Thoracic aorta (tissue), 2 donors: Measurements from ENCODE around the gene RLN3. TPM values are rescaled to one million over a fixed set of nuclear protein-coding genes. Genes with fewer than 3 reads are reported as not detected.

Source experiments
- ATAC-seq: fragments of 150-250 bp; one replicate; pipeline ENCODE4 v1.8.0; 2017; ENCODE audit warnings: low read depth; ENCODE audit not compliant: insufficient number of reproducible peaks, low FRiP score
- DNase-seq: peaks from one replicate; pipeline ENCODE4 v3.0.0-alpha.2; 2020; ENCODE audit warnings: low spot score
- H3K27ac ChIP-seq, 2 donors: fragments of 200-600 bp; sonication (generic); 1 replicate in 1 of 2; 2 replicates in 1 of 2; pipeline ENCODE4 v1.5.1; 2016; ENCODE audit warnings: mild to moderate bottlenecking in 2 of 2, moderate library complexity in 2 of 2
- H3K27me3 ChIP-seq: fragments of 200-600 bp; sonication (generic); replicated peaks from 2 replicates; pipeline ENCODE4 v1.6.0; 2016; ENCODE audit warnings: mild to moderate bottlenecking; ENCODE audit not compliant: insufficient read depth
- H3K36me3 ChIP-seq: fragments of 200-600 bp; sonication (generic); one replicate; pipeline ENCODE4 v1.5.1; 2016
- H3K4me1 ChIP-seq, 2 donors: fragments of 200-600 bp; sonication (generic); 1 replicate in 1 of 2; 2 replicates in 1 of 2; pipeline versions ENCODE4 v1.5.1 to v1.6.0; 2016; ENCODE audit warnings: low read depth in 2 of 2, mild to moderate bottlenecking in 1 of 2; ENCODE audit not compliant: control insufficient read depth in 1 of 2
- H3K4me3 ChIP-seq: fragments of 200-600 bp; sonication (generic); 2 replicates; pipeline ENCODE4 v1.5.1; 2016; ENCODE audit warnings: mild to moderate bottlenecking
- H3K9me3 ChIP-seq: fragments of 200-600 bp; sonication (generic); 2 replicates; pipeline ENCODE4 v1.5.1; 2016
- total RNA-seq, 2 donors: library from RNA; depleted of rRNA; stranded (reverse); fragments of >200 nt; gene quantifications; one replicate each; pipeline versions ENCODE4 v1.1.0 to v1.2.3, GENCODE V29; 2016
- TF ChIP-seq, protein P1 (sequence below): fragments of 200-600 bp; sonication (generic); IDR thresholded peaks from one replicate; pipeline ENCODE4 v1.5.1; 2019; ENCODE audit warnings: antibody characterized with exemption

Gene RLN3
- total RNA-seq, 2 donors from 2014 or later = not detected

DNA sequence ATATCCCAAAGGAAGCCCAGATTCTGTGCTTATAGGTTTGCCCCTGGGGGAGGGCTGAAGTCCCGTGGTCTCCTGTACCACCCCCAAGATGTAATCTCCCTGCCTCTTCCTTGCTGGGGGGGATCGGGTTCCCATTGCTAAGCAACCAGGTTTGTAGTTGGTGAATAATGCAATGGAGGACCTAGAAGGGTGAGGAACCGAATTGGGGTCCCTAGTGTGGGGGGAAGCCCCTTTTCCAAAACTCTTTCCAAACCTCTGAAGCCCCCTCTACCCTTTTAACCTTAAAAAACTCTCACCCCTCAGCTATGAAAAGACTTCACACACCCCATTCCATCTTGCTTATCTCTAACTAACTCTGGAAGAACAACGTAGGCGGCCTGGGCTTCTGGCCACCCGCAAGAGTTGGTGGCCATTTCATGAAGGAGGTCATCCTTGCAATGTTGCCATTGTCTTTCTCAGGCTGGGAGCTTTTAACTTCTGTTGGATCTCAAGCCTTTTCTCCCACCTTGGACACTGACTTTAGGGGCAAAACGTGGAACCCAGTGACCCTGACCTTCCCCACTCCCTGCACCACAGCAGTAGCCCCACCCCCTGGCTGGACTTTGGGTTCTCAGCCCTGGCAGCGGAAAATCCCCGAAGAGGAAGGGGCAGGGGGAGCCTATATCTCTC is 33.3 kb downstream of the RLN3 start:
- Histone ChIP-seq H3K27ac (no peak overlapping the region), H3K4me1 (peaks cover 0 to 14% of the 10 kb centered on the region in 2 donors), H3K9me3 (no peaks in the 10 kb centered on the region), H3K36me3 (no peaks in the 10 kb centered on the region), H3K27me3 (no peaks in the 10 kb centered on the region), H3K4me3 (no peak overlapping the region)
- TF ChIP-seq, protein P1, sequence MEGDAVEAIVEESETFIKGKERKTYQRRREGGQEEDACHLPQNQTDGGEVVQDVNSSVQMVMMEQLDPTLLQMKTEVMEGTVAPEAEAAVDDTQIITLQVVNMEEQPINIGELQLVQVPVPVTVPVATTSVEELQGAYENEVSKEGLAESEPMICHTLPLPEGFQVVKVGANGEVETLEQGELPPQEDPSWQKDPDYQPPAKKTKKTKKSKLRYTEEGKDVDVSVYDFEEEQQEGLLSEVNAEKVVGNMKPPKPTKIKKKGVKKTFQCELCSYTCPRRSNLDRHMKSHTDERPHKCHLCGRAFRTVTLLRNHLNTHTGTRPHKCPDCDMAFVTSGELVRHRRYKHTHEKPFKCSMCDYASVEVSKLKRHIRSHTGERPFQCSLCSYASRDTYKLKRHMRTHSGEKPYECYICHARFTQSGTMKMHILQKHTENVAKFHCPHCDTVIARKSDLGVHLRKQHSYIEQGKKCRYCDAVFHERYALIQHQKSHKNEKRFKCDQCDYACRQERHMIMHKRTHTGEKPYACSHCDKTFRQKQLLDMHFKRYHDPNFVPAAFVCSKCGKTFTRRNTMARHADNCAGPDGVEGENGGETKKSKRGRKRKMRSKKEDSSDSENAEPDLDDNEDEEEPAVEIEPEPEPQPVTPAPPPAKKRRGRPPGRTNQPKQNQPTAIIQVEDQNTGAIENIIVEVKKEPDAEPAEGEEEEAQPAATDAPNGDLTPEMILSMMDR = no peak
- DNase-seq = no peak
- no peak for ATAC-seq

DNA sequence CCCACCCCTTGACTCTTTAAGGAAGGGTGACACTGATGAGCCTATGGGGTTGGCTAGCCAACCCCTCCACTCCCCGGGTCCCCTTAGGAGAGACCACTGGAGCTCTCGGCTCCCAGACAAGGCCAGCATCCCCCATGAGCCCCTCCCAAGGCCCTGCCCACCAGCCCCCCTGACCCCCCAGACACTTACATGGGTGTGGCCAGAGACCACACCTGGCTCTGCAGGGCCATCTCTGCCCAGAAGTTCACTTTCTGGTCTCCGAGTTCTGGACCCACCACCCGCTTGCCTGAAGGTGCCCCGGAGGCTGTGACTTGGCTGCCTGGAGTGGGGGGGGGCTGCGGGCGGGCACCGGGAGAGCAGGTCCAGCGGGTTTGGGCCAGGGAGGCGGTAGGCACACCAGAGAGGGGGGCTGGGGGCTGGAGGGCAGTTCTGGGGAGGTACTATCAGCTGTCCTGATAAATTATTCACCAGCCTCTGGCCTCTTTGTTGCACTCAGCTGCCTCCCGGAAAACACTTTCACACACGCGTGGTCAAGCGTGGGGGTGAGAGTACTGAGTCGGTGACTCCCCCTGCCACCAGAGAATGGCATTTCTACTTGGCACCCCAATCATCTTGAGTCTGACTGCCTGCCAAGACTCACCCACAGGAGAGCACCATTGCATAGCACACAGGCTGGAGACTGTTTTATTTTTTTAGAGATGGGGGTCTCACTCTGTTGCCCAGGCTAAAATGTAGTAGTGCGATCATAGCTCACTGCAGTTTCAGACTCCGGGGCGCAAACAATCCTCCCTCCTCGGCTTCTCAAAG is 34.0 kb downstream of the RLN3 start, which contains the start of gene PALM3:
PALM3 (minus strand) TSS at position 326 of the 807 bp plus-strand sequence; CDS start at position 230, 96 bp downstream.
- no peaks in the 10 kb centered on the region for H3K36me3 ChIP-seq
- no peak within 1 kb of the TSS for H3K4me3 ChIP-seq
- no peak for DNase-seq
- no peaks in the 10 kb centered on the region for H3K27me3 ChIP-seq
- TF ChIP-seq, protein P1 = no peak
- H3K9me3 ChIP-seq = no peaks in the 10 kb centered on the region
- no peak for ATAC-seq
- H3K4me1 ChIP-seq = peaks cover 0 to 14% of the 10 kb centered on the region in 2 donors
- H3K27ac ChIP-seq = no peak within 1 kb of the TSS

DNA sequence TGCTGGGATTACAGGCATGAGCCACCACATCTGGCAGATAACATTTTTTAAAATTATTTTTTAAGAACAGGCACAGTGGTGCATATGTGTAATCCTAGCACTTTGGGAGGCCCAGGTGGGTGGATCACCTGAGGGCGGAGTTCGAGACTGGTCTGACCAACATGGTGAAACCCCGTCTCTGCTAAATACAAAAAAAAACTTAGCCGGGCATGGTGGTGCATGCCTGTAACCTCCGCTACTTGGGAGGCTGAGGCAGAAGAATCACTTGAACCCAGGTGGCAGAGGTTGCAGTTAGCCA is 34.6 kb downstream of the RLN3 start:
- Histone ChIP-seq H3K9me3 (no peaks in the 10 kb centered on the region), H3K27me3 (no peaks in the 10 kb centered on the region), H3K4me1 (peaks cover 0 to 14% of the 10 kb centered on the region in 2 donors), H3K27ac (no peak overlapping the region), H3K36me3 (no peaks in the 10 kb centered on the region), H3K4me3 (no peak overlapping the region)
- ATAC-seq (no peak), DNase-seq (no peak)
- TF ChIP-seq, protein P1 = no peak

DNA sequence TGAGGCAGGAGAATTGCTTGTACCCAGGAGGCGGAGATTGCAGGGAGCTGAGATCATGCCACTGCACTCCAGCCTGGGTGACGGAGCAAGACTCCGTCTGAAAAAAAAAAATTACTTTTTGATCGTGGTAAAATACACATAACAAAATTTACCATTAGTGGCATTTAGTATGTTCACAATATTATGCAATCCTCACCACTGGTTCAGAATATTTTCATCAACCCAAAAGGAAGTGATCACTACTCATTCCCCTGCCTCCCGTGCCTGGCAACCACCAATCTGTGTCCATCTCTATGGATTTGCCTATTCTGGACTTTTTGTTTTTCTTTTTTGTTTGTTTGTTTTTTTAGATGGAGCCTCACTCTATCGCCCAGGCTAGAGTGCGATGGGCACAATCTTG is 35.2 kb downstream of the RLN3 start:
- H3K27me3 ChIP-seq = no peaks in the 10 kb centered on the region
- TF ChIP-seq, protein P1 = no peak
- ATAC-seq = no peak

DNA sequence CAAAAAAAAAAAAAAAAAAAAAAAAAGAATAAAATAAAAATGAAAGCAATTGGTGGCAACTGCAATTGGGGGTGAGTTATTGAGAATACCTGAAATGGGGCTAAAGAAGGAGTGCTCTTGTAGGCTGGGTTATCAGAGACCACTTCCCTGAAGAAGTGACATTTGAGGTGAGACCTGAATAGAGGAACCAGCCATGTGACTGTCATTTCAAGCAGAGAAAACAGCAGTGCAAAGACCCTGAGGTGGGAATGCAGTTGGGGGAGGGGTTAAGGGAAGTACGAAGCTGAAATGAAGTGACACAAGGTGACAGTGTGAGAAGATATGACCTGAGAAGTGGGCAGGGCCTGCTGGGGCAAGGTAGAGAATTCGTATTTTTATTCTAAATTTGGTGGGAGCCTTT is 38.2 kb downstream of the RLN3 start:
- no peaks in the 10 kb centered on the region for H3K27me3 ChIP-seq
- H3K9me3 ChIP-seq = no peaks in the 10 kb centered on the region
- no peak overlapping the region for H3K27ac ChIP-seq
- TF ChIP-seq, protein P1 = no peak
- DNase-seq = no peak
- H3K36me3 ChIP-seq = no peaks in the 10 kb centered on the region
- H3K4me3 ChIP-seq = no peak overlapping the region
- no peaks in the 10 kb centered on the region for H3K4me1 ChIP-seq
- ATAC-seq = no peak

More for the DNA sequence above, 35.2 kb downstream of the RLN3 start:
- no peaks in the 10 kb centered on the region for H3K9me3 ChIP-seq
- H3K4me1 ChIP-seq = peaks cover 0 to 10% of the 10 kb centered on the region in 2 donors
- no peaks in the 10 kb centered on the region for H3K36me3 ChIP-seq
- DNase-seq = no peak
- H3K4me3 ChIP-seq = no peak overlapping the region
- H3K27ac ChIP-seq = no peak overlapping the region
